ENCODE results near the gene IL15RA.
"Not testable (repeated sequence)": the region's sequence is repeated elsewhere in the genome, so short reads cannot be mapped to it uniquely, and the experiment has no call there.

The IL15RA gene

GRCh38 chr10:5911670-5912069, 65.7 kb downstream of the IL15RA start:
- no peak overlapping the region for H3K4me3 ChIP-seq (ENCODE audit: low read depth, low read length)
- TF ChIP-seq CTCF (IDR thresholded peaks at IDR 0.05; ENCODE audit: borderline replicate concordance, insufficient read depth, low read depth, low read length) = no peak

- no peak overlapping the region for H3K4me3 ChIP-seq (ENCODE audit: low read depth, low read length)
- no peak for TF ChIP-seq CTCF (IDR thresholded peaks at IDR 0.05; ENCODE audit: borderline replicate concordance, insufficient read depth, low read depth, low read length)
Measured at GRCh38 chr10:5910323-5911100, 66.8 kb downstream of the IL15RA start.

- H3K4me3 ChIP-seq (ENCODE audit: low read depth, low read length) = not testable (repeated sequence)
Measured at GRCh38 chr10:5908676-5909075, 68.7 kb downstream of the IL15RA start.

GRCh38 chr10:5906651-5907050, 70.7 kb downstream of the IL15RA start:
- no peak overlapping the region for H3K4me3 ChIP-seq (ENCODE audit: low read depth, low read length)
- no peak for TF ChIP-seq CTCF (IDR thresholded peaks at IDR 0.05; ENCODE audit: borderline replicate concordance, insufficient read depth, low read depth, low read length)

GRCh38 chr10:5905854-5906507, 71.4 kb downstream of the IL15RA start:
- no peak overlapping the region for H3K4me3 ChIP-seq (ENCODE audit: low read depth, low read length)
- no peak for TF ChIP-seq CTCF (IDR thresholded peaks at IDR 0.05; ENCODE audit: borderline replicate concordance, insufficient read depth, low read depth, low read length)

- no peak overlapping the region for H3K4me3 ChIP-seq (ENCODE audit: low read depth, low read length)
- TF ChIP-seq CTCF (IDR thresholded peaks at IDR 0.05; ENCODE audit: borderline replicate concordance, insufficient read depth, low read depth, low read length) = no peak
Measured at GRCh38 chr10:5904227-5904626, 73.1 kb downstream of the IL15RA start.

GRCh38 chr10:5903563-5903962, 73.8 kb downstream of the IL15RA start:
- H3K4me3 ChIP-seq (ENCODE audit: low read depth, low read length) = no peak overlapping the region
- TF ChIP-seq CTCF (IDR thresholded peaks at IDR 0.05; ENCODE audit: borderline replicate concordance, insufficient read depth, low read depth, low read length) = no peak

Data from GM12875 (cell line).